GM06990 (cell line): Measurements from ENCODE around the gene RASGEF1B.

ENCODE experiments used
- DNase-seq: peaks from one replicate; pipeline ENCODE4 v3.0.0-alpha.2; 2011; ENCODE audit not compliant: insufficient read length; ENCODE audit errors: extremely low read depth
- H3K27me3 ChIP-seq: replicated peaks from 2 replicates; pipeline ENCODE4 v1.6.0; 2011; ENCODE audit warnings: low read length; ENCODE audit not compliant: control insufficient read depth, insufficient read depth
- H3K36me3 ChIP-seq: 2 replicates; pipeline ENCODE4 v1.5.1; 2011; ENCODE audit warnings: low read length; ENCODE audit not compliant: control insufficient read depth, insufficient read depth
- H3K4me3 ChIP-seq: replicated peaks from 2 replicates; pipeline ENCODE4 v1.5.1; 2011; ENCODE audit warnings: low read depth, mild to moderate bottlenecking, control low read depth, low read length
- TF ChIP-seq, protein P1 (sequence below): IDR thresholded peaks from 2 replicates; pipeline ENCODE4 v1.5.1; 2011; ENCODE audit warnings: low read length, control low read depth, mild to moderate bottlenecking, inconsistent platforms; ENCODE audit not compliant: insufficient read depth, poor library complexity, severe bottlenecking

RASGEF1B gene

DNA sequence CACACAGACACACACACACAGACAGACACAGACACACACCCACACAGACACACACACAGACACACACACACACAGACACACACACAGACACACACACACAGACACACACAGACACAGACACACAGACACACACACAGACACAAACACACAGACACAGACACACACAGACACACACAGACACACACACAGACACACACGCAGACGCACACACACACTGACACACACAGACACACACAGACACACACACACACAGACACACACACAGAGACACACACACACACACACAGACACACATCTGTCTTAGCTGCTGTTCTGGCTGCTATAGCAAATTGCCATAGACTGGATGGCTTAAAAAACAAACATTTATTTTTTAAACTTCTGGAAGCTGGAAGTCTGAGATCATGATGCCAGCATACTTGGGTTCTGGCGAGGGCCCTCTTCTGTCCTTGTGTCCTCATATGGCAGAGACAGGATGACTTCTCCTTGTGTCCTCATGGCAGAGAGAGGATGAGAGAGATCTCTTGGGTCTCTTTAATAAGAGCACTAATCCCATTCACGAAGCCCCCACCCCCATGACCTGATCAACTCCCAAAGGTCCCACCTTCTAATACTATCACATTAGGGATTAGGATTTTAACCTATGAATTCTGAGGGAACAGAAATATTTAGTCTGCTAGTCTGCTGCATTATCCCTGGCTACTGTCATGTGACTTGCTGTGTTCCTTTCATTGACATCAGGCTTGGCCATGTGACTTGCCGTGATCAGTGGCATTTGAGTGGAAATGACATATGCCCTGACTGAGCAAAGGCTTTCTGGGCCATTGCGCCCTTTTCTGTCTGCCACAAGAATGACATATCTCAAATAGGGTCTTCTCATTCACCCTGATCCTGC lies 32.7 kb upstream of the RASGEF1B start:
- TF ChIP-seq, protein P1, sequence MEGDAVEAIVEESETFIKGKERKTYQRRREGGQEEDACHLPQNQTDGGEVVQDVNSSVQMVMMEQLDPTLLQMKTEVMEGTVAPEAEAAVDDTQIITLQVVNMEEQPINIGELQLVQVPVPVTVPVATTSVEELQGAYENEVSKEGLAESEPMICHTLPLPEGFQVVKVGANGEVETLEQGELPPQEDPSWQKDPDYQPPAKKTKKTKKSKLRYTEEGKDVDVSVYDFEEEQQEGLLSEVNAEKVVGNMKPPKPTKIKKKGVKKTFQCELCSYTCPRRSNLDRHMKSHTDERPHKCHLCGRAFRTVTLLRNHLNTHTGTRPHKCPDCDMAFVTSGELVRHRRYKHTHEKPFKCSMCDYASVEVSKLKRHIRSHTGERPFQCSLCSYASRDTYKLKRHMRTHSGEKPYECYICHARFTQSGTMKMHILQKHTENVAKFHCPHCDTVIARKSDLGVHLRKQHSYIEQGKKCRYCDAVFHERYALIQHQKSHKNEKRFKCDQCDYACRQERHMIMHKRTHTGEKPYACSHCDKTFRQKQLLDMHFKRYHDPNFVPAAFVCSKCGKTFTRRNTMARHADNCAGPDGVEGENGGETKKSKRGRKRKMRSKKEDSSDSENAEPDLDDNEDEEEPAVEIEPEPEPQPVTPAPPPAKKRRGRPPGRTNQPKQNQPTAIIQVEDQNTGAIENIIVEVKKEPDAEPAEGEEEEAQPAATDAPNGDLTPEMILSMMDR = no peak
- DNase-seq = no peak
- no peak overlapping the region for H3K4me3 ChIP-seq
- no peaks in the 10 kb centered on the region for H3K36me3 ChIP-seq
- H3K27me3 ChIP-seq = no peaks in the 10 kb centered on the region; the same call in 1 of the 2 replicates

DNA sequence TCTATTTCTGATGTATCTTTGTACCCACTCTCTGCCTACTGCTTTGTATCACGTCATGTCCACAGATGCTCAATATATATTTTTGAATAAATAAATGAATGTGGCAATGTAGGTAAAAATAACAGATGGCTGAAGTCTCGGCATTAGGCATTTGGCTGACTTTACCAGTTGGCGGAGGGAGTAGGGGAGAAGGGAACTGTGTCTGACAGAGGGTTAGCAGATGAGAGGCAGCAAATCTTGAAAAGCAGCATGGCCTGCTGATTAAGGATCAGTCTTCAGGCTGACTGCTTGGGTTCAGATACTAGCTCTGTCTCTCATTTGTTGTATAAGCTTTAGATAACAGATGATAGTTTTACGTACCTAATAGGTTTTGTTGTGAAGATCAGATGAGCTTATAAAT lies 31.9 kb upstream of the RASGEF1B start:
- H3K36me3 ChIP-seq = no peaks in the 10 kb centered on the region
- no peak overlapping the region for H3K4me3 ChIP-seq
- TF ChIP-seq, protein P1 = no peak
- DNase-seq = no peak
- H3K27me3 ChIP-seq = no peaks in the 10 kb centered on the region; the same call in 1 of the 2 replicates

DNA sequence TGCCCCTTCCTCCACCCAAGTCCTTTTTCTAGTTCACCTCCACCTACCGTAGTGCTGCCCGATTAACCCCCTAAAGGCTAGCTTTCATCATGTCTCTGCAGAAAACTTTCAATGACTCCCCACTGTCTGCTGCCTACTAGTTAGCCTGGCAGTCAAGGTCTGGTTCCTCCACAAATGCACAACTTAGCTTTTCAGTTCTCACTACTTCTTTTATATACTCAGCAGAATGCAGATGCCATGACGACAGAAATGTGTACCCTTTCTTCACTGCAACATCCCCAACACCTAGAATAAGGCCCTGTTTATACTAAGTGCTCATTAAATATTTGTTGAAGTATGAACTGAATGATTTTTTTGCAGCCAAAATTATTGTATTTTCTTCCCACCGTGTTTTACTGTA lies 30.9 kb upstream of the RASGEF1B start:
- DNase-seq = no peak
- H3K4me3 ChIP-seq = no peak overlapping the region
- TF ChIP-seq, protein P1 = no peak
- no peaks in the 10 kb centered on the region; the same call in 1 of the 2 replicates for H3K27me3 ChIP-seq
- no peaks in the 10 kb centered on the region for H3K36me3 ChIP-seq

DNA sequence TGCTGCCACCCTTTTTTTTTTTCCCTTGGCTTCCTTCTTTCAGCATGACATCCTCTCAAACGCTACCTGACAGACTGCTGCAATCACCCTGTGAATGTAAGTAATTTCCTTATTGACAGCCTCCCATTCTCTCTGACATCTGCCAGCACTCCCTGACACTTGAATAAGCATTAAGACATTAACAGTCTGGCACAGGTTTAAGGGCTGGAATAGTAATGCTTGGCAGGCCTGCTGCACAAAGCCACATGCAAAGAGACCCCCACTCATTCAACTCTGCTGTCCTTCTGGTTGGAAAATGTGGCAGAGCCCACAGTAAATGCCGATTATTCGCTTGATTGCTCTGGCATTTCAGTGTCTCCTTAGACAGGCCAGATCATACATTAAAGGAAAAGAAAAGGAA lies 28.1 kb upstream of the RASGEF1B start:
- no peak for DNase-seq
- H3K36me3 ChIP-seq = no peaks in the 10 kb centered on the region
- TF ChIP-seq, protein P1 = no peak
- H3K4me3 ChIP-seq = no peak overlapping the region
- H3K27me3 ChIP-seq = no peaks in the 10 kb centered on the region; the same call in 1 of the 2 replicates

DNA sequence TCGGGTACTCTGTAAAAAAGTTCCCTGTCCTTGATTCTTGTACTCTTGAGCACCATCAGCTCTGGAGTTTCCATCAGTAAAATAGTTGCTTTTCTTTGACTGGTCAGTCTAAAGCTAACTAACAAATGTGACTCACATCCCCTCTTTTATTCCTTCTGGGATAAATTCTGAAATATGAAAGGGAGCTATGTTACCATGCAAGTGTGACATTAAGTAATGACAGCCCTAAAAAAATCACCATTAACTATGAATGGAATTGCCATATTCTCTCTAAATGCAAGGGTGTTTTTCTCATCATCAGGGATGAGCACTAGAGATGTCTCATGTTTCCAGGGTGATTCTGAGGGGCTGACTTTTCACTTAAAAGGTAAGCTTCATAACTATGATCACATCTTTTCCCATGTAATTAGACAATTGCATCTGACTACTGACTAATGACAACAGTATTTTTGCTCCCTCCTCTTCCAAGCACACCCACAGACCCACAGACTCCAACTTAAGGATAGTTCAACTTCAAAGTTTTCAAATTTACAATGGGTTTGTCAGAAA lies 26.9 kb upstream of the RASGEF1B start:
- TF ChIP-seq, protein P1 = no peak
- Histone ChIP-seq H3K36me3 (no peaks in the 10 kb centered on the region), H3K4me3 (no peak overlapping the region), H3K27me3 (no peaks in the 10 kb centered on the region; the same call in 1 of the 2 replicates)
- no peak for DNase-seq
